NCI-H2081 treated with DMSO at 0.1 percent for 48 hours (cell line): ENCODE data around the gene DRAM2.
"Not testable (repeated sequence)": the region's sequence is repeated elsewhere in the genome, so short reads cannot be mapped to it uniquely, and the experiment has no call there.

Experiments
- DNase-seq: peaks from one replicate; lab custom pipeline; 2025; lab: John Stamatoyannopoulos, UW

Gene DRAM2

DNA sequence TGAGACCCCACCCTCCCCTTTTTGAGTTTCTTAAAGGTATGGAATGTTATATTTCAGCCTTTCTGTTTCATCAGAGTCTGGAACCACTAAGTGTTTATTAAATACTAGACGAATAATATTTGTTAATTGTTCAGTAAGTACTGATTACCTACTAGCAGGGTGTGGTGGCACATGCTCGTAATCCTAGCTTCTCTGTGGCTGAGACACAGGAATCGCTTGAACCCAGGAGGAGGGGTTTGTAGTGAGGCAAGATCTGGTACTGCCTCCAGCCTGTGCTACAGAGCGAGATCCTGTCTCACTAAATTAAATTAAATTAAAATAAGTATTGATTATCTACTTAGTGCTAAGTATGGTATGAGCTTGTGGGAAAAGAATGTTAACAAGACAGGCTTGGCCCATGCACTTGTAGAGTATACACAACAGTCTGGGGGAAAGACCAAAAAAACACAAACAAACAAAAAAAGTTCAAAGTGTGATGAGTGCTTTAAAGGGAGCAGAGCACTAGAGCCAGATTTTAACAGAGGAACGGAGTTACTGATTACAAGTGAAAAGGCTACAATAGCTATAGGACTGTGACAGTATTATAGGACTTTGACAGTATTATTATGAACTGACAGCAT lies 2.6 kb upstream of the DRAM2 start:
- DNase-seq: no peak

DNA sequence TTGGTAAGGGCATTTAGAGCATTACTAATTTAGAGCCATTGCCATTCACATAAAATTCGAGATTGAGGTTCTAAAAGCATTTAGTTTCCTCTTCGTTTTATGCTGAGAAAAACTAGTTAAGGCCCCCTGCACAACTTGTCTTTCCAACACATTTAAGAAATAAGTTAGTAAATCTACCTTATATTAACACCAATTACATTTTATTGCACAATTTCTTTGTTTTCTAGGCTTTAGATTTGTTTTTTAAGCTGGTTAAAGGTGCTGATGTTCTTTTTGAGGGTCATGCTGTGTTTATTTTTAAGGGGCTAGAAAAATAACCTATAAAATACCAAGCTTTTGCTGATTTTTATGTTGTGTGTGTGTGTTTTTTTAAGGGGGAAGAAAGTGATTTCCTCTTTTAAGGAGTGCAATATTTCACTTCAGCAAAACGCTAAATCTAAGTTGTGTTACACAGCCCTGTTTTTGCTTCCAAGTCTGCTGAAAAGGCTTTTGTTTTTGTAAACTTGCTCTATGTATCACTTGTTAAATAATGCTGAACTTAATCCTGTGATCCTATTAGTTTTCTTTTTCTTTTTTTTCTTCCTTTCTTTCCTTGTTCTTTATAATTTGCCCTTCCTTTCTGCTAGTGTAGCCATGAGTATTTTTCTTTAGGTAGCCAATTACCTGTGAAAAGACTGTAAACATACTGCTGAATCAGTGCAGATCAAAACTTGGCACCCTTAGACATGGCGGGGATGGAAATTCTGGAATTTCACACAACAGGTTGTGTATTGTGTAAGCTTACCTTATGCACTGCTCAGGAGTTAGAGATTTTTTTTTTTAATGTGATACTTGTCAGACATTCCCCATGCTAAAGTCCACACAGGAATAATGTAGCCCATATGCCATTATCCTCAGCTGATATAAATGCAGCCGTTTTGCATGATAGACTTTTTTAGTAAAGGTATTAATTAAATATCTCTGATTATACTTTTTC lies 1.6 kb upstream of the DRAM2 start:
- no peak for DNase-seq

- no peak for DNase-seq
Measured at GRCh38 chr1:111140680-111140967, 731 bp upstream of the DRAM2 start.

DNA sequence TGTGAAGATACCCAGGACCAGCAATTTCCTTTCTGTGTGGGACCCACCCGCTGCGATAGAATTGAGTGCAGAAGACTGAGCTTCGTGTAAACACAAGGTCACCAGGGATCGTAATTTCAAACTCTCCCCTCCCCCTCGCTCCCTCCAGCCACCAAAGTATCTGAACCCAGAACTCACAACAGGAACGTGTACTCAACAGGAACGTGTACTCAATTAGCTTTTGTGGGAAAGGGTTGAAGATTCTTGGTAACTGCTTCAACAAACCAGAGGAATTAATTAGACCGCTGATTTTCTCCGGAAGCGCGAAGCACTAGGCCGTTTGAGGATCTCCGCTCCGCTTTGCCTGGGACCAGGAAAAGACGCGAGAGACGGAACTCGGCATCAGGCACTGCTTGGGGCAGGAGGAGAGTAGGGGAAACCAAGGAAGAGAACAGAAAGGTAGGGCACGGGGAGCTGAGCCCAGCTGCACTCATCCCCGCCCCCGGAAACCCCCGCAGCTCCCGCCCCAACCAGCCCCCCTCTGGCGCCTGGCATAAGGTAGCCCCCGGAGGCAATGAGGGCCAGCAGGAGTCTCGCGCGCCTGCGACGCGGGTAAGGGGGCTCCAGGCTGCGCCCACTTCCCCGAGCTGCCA lies 453 bp downstream of the DRAM2 start:
- DNase-seq: peak; percentile 26

DNA sequence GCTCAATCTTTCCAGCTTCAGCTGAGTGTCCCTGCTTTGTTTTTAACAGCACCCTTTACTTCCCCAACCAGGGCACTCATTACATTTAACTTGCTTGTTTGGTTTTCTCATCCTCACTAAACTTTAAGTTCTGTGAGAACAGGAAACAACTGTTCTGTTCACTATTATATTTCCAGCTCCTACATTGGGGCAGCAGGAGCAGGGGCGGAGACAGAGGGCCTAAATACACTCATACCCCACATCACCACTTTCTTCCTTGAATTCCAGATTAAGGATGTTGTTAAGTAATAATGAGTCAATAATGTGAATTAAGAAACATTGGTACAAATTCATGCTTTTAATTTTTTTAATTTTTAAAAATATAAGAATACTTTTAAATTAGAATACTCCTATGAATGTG lies 6.0 kb downstream of the DRAM2 start:
- DNase-seq: no peak

GRCh38 chr1:111131693-111132092 lies 8.2 kb downstream of the DRAM2 start:
- DNase-seq: no peak

GRCh38 chr1:111129376-111129775 lies 10.5 kb downstream of the DRAM2 start:
- DNase-seq: no peak

GRCh38 chr1:111127923-111128643 lies 11.8 kb downstream of the DRAM2 start:
- DNase-seq: no peak

DNA sequence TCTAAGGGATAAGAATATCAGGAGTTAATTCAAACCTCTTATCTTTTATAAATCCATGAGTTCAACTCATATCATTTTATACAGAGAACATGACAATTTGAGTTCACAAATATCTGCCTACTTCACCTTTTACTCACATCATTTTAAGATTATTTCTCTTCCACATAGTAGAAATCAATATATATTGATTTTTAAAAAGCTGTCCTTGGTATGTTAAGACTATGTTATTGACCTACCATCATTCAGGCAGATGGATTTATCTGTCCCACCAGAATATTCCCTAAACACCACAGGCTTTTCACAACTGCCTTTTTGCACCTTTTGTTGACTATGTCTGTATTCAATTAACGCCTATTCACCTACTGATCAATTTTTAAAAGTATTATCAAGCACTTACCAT lies 13.5 kb downstream of the DRAM2 start:
- DNase-seq: no peak

DNA sequence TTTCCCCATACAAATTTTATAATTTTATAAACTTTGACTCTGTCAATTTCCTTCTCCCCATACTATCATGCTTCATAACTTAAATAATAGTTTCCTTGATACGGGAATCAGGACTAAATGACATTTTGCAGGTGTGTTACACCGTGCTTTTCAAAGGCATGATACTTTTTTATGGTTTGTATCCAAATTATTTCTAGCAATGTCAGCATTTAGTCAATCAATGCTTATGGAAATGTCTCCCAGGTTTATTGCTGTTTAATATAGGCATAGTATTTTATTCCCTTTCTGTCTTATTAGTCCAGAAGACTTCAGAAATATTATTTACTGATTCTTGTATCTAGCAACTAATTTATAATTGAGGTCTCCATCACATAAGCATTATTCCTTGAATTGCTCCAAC lies 23.4 kb downstream of the DRAM2 start:
- DNase-seq: no peak

DNA sequence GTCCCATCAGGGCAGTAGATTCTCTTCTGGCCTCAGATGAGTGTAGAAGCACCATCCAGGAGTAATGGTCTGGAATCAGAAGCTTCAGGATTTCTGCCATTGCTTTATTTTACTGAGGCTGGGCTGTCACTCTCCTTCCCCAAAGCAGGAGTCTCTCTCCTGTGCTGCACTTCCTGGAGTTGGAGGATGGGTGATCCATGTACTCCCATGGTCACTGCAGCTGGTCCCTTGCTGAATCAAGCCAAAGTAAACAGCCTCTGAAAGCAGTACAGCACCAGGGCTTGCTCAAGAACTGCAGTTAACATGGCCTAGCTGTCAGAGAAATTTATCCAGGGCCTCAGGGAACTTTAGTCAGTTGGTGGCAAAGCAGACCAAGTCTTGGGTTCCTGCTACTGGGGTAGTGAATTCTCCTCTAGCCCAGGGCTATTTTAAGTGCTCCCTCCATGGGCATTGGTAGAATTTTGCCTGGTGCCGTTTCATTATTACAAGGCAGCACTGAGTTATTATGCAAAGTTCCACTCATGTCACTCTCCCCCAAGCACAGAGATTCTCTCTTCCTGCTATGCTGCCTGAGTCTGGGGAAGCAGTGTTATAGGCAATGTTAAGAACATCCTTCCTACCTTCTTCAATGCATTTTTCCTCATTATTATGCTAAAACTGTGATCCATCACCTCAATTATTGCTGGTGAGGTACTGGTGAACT lies 29.5 kb downstream of the DRAM2 start:
- no peak for DNase-seq

DNA sequence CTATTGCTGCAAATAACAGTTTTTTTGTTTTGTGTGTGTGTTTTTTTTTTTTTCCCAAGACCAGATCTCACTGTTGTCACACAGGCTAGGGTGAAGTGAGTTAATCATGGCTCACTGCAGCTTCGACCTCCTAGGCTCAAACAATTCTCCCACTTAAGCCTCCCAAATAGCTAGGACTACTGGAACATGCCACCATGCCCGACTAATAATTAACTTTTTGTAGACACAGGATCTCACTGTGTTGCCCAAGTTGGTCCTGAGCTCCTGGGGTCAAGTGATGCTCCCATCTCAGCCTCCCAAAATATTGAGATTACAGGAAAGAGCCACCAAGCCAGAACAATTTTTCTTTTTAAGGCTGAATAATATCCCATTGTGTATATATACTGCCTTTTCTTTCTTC lies 34.9 kb downstream of the DRAM2 start:
- no peak for DNase-seq

DNA sequence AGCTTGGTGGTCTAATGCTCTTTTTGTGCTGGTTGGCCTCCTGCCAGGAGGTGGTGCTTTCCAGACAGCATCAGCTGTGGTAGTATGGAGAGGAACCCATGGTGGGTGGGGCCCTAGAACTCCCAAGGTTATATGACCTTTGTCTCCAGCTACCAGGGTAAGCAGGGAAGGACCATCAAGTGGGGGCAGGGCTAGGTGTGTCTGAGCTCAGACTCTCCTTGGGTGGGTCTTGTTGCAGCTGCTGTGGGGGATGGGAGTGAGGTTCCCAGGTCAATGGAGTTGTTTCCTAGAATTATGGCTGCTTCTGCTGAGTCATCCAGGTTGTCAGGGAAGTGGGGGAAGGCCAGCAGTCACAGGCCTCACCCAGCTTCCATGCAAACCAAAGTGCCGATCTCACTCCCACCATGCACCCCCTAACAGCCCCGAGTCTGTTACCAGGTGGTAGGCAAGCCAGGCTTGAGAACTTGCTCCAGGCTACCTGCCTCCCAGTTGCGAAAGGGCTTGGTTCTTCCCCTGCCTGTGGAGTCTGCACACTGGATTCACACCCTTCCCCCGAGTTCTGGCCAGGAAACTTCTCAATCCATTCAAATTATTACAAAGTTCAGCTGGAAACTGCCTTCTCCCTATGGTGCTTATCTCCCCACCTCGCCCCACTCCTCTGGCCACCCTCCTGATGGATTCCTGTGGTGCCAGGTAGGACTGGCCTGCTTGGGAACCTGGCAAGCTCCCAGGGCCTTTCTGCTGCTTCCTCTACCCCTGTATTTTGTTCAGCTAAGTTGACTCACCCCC lies 37.8 kb downstream of the DRAM2 start:
- no peak for DNase-seq

DNA sequence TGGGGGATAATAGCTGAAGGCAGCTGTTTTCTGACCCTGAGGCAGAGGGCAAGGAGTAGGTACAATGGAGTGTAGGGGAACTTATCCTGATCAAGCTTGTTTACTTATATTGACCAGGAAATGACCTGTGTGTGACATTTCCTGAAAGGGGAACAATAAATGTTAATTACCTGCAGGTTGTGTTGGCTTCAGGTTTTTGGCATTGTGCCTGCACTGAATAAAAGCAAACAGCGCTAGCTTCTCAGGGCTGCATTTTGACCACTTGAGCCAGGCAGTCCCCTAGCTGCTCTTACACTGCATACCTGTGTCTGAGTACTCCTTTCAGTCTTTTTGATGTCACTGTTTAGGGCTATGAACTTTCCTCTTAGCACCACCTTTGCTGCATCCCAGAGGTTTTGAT lies 40.6 kb downstream of the DRAM2 start:
- no peak for DNase-seq

DNA sequence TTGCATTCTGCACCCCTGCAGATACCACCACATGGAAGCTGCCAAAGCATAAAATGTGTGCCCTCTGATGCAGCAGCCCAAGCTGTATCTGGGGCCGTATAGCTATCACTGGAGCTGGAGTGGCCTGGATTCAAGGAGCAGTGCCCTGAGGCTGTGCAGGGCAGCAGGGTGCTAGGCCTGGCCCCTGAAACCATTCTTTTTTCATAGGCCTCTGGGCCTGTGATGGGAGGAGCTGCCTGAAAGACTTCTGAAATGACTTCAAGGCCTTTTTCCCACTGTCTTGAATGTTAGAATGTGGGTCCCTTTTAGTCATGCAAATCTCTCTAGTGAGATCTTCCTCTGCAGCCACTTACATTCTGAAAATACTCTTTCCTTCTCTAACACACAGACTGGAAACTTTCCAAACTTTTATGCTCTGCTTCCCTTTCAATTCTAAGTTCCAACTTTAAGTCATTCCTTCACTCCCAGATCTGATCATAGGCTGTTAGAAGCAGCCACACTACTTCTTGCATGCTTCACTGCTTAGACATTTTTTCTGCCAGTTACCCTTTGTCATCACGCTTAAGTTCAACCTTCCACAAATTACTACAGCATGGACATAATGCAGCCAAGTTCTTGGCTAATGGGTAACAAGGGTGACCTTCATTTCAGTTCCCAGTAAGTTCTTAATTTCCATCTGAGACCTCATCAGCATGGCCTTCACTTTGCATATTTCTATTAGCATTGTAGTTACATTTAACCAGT lies 42.4 kb downstream of the DRAM2 start:
- no peak for DNase-seq

DNA sequence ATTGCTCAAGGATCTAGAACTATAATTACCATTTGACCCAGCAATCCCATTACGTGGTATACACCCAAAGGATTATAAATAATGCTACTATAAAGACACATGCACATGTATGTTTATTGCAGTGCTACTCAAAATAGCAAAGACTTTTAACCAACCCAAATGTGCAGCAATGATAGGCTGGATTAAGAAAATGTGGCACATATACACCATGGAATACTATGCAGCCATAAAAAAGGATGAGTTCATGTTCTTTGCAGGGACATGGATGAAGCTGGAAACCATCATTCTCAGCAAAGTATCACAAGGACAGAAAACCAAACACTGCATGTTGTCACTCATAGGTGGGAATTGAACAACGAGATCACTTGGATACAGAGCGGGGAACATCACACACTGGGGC lies 44.5 kb downstream of the DRAM2 start:
- not testable (repeated sequence) for DNase-seq

DNA sequence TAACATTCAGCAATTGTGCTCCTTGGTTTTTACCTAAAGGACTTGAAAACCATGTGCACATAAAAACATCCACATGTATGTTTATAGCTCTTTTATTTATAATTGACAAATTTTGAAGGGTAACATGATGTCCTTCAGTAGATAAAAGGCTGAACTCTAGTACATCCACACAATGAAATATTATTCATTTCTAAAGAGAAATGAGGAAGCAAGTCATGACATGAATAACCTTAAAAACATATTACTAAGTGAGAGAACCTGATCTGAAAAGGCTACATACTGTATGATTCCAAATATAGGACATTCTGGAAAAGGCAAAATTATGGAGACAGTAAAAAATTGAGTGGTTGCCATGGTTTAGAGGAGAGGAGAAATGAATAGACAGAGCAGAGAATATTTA lies 50.3 kb downstream of the DRAM2 start:
- no peak for DNase-seq

DNA sequence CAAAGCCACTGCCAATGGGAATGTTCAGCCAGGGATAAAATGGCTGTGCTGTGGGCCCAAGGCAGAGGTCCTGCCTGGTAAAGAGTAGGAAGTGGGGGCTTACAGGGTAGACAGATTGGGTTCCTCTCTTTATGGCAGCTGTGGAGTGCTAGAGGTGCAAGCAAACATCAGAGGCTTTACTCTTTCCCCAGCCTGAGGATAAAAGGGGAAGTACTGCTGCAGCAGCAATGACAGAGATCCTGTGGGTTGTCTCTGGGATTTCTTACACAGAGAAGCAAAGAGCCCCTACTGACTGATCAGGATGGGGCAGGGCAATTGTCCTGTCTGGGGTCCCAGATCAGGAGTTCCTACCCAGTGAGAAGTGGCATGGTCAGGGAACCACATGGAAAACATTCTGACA lies 54.2 kb downstream of the DRAM2 start:
- DNase-seq: no peak

GRCh38 chr1:111084999-111085398 lies 54.9 kb downstream of the DRAM2 start:
- DNase-seq: no peak

DNA sequence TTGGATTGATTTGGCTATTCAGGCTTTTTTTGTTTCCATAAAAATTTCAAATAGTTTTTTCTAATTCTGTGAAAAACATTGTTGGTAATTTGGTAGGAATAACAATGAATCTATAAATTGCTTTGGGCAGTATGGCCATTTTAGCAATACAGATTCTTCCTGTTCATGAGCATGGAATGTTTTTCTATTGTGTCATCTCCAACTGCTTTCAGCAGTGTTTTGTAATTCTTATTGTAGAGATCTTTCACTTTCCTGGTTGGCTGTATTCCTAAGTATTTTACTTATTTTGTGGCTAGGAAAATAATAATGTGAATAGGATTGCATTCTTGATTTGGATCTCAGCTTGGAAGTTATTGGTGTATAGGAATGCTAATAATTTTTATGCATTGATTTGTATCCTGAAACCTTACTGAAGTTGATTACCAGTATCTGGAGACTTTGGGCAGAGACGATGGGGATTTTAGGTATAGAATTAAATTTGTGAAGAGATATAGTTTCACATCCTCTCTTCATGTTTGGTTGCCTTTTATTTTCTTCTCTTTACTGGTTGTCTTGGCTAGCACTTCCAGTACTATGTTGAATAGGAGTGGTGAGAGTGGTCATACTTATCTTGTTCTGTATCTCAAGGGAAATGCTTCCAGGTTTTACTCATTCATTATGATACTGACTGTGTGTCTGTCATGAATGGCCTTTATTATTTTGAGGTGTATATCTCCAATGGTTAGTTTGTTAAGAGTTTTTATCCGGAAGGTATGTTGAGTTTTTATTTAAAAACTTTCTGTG lies 57.3 kb downstream of the DRAM2 start:
- no peak for DNase-seq
